K562 (cell line): ENCODE measurements around the gene STX18. TPM values are rescaled to one million over a fixed set of nuclear protein-coding genes. Genes with fewer than 3 reads are reported as not detected.
A peak's percentile ranks its signal among the peaks of the same experiment; 100 is the strongest.

ENCODE experiments used
- ASH1L ChIP-seq: fragments of 450-650 bp; IDR thresholded peaks from 2 replicates; pipeline ENCODE4 v1.6.1; 2018; ENCODE audit warnings: borderline replicate concordance, mild to moderate bottlenecking, low read depth; ENCODE audit not compliant: partially characterized antibody
- BACH1 ChIP-seq: fragments of 200-800 bp; sonication (Bioruptor generic); IDR thresholded peaks from 2 replicates; pipeline ENCODE4 v1.6.1; 2016; ENCODE audit warnings: missing genetic modification characterization, missing compliant biosample characterization
- BRF2 ChIP-seq: IDR thresholded peaks from 3 replicates; pipeline ENCODE4 v1.6.1; 2011; ENCODE audit warnings: borderline replicate concordance, mild to moderate bottlenecking; ENCODE audit not compliant: insufficient read length, insufficient read depth
- CAMTA2 ChIP-seq: fragments of 250-450 bp; sonication (Bioruptor Pico); conservative IDR thresholded peaks from 2 replicates; pipeline ENCODE4 v1.5.1; 2022
- DACH1 ChIP-seq: fragments of 450-650 bp; IDR thresholded peaks from 2 replicates; pipeline ENCODE4 v1.6.1; 2018; ENCODE audit not compliant: partially characterized antibody
- ELK1 ChIP-seq: sonication (generic); formaldehyde crosslinking; IDR thresholded peaks from 2 replicates; pipeline ENCODE4 v1.8.1; 2022; ENCODE audit warnings: missing genetic modification reagents
- ILK ChIP-seq: fragments of 450-650 bp; IDR thresholded peaks from 2 replicates; pipeline ENCODE4 v1.6.1; 2016; ENCODE audit warnings: missing genetic modification characterization, low read depth, mild to moderate bottlenecking, missing compliant biosample characterization, moderate library complexity, borderline replicate concordance
- MCM5 ChIP-seq: fragments of 450-650 bp; IDR thresholded peaks from 2 replicates; pipeline ENCODE4 v1.6.1; 2016; ENCODE audit warnings: low read depth
- MITF ChIP-seq: IDR thresholded peaks from 2 replicates; pipeline ENCODE4 v1.6.1; 2014; ENCODE audit warnings: antibody characterized with exemption
- NR2C2 ChIP-seq, 2 experiments: fragments of 200-800 bp in 1 of 2; sonication (Bioruptor generic) in 1 of 2; sonication (generic) in 1 of 2; formaldehyde crosslinking in 1 of 2; IDR thresholded peaks; 2 replicates each; pipeline versions ENCODE4 v1.6.1 to v1.8.0; 2016 to 2022; ENCODE audit warnings: mild to moderate bottlenecking in 1 of 2, missing compliant biosample characterization in 1 of 2, missing genetic modification characterization in 1 of 2, missing genetic modification reagents in 1 of 2
- PML ChIP-seq: IDR thresholded peaks from 2 replicates; pipeline ENCODE4 v1.6.1; 2012; ENCODE audit warnings: low read length, inconsistent platforms
- SMAD2 ChIP-seq: fragments of 150-350 bp; IDR thresholded peaks from 2 replicates; pipeline ENCODE4 v1.6.1; 2014; ENCODE audit warnings: low read depth, mild to moderate bottlenecking, low read length
- SMARCE1 ChIP-seq: fragments of 450-650 bp; IDR thresholded peaks from 2 replicates; pipeline ENCODE4 v1.7.1; 2016; ENCODE audit warnings: mild to moderate bottlenecking
- TAF15 ChIP-seq: fragments of 200-400 bp; formaldehyde crosslinking; IDR thresholded peaks from 2 replicates; pipeline ENCODE4 v1.6.1; 2017; ENCODE audit warnings: mild to moderate bottlenecking, low read depth, low read length, moderate library complexity
- TAL1 ChIP-seq: fragments of 450-650 bp; IDR thresholded peaks from 2 replicates; pipeline ENCODE4 v1.6.1; 2016; ENCODE audit warnings: mild to moderate bottlenecking
- VEZF1 ChIP-seq: fragments of 200-800 bp; sonication (Bioruptor generic); IDR thresholded peaks from 2 replicates; pipeline ENCODE4 v1.6.1; 2017; ENCODE audit warnings: missing genetic modification characterization, missing compliant biosample characterization
- YY1 ChIP-seq, 3 experiments: IDR thresholded peaks; 2 replicates each; pipeline ENCODE4 v1.6.1; 2011; ENCODE audit warnings: low read length in 2 of 3, mild to moderate bottlenecking in 2 of 3, moderate library complexity in 2 of 3, borderline replicate concordance in 1 of 3, control low read depth in 1 of 3, low read depth in 1 of 3; ENCODE audit not compliant: insufficient read depth in 3 of 3, insufficient replicate concordance in 2 of 3, control insufficient read depth in 1 of 3, insufficient read length in 1 of 3; ENCODE audit errors: extremely low read depth in 1 of 3
- ZBED1 ChIP-seq: IDR thresholded peaks from 2 replicates; pipeline ENCODE4 v1.6.1; 2014
- ZEB2 ChIP-seq: fragments of 450-650 bp; IDR thresholded peaks from 2 replicates; pipeline ENCODE4 v1.6.1; 2016
- ZNF146 ChIP-seq: IDR thresholded peaks from one replicate; pipeline ENCODE4 v1.6.1; 2018; ENCODE audit warnings: missing compliant biosample characterization; ENCODE audit not compliant: unreplicated experiment
- ZNF436 ChIP-seq: fragments of 250-450, 450-650 bp; sonication (Bioruptor Pico); formaldehyde crosslinking; IDR thresholded peaks from 2 replicates; pipeline ENCODE4 v1.7.0; 2020; ENCODE audit warnings: mild to moderate bottlenecking
- polyA plus RNA-seq, 8 experiments: library from polyadenylated mRNA; depleted of rRNA in 4 of 8; stranded (reverse) in 5 of 8; unstranded in 3 of 8; fragments of >200 nt; fragmentation: Nextera tagmentation in 2 of 8; fragmentation: Illumina TruSeq in 1 of 8; extraction: Ambion mirVana in 2 of 8; extraction: Trizol in 1 of 8; gene quantifications; 2 replicates each; pipeline versions ENCODE4 v1.2.1 to v1.2.3, GENCODE V29; 2011 to 2014; ENCODE audit warnings: inconsistent platforms in 1 of 8, missing spikeins in 1 of 8
- total RNA-seq, 7 experiments: library from RNA; depleted of rRNA in 6 of 7; stranded (reverse); fragments of >200 nt in 6 of 7; fragmentation: Illumina TruSeq in 2 of 7; extraction: Trizol in 2 of 7; gene quantifications; 2 replicates each; pipeline versions ENCODE4 v1.2.1 to v1.2.3, GENCODE V29; 2011 to 2021; ENCODE audit warnings: low replicate concordance in 1 of 7

Gene STX18
- total and polyA plus RNA-seq, 9 of the 15 experiments (the other 6 are each of a cell fraction or from before 2014, with no cell fraction given) = 6.2 to 41.7 (median 22.7) TPM

- TF ChIP-seq BRF2 (no peak), YY1 (IDR thresholded peaks at IDR 0.05; ENCODE audit: borderline replicate concordance in 1 of 3, control insufficient read depth in 1 of 3, extremely low read depth in 1 of 3, insufficient read depth in 3 of 3, insufficient read length in 1 of 3, insufficient replicate concordance in 2 of 3, low read depth in 1 of 3, low read length in 2 of 3) (no peak), MITF (no peak), VEZF1 (CRISPR knock-in tag) (peak; percentile 37; the same call in 1 of the 2 replicates), MCM5 (no peak), NR2C2 (CRISPR knock-in tag; IDR thresholded peaks at IDR 0.05) (no peak), NR2C2 (tag; IDR thresholded peaks at IDR 0.05) (no peak), ASH1L (no peak), PML (no peak), TAF15 (no peak), ILK (no peak), ZEB2 (peak; percentile 81), ZNF436 (CRISPR knock-in tag) (no peak), DACH1 (no peak), SMARCE1 (peak; percentile 53; the same call in 1 of the 2 replicates), BACH1 (tag) (peak; percentile 88), ZBED1 (no peak), SMAD2 (no peak), TAL1 (peak; percentile 66), ZNF146 (CRISPR knock-in tag) (no peak), ELK1 (CRISPR knock-in tag) (no peak), CAMTA2 (CRISPR knock-in tag) (no peak)
These were observed 98.0 kb downstream of the STX18 start (continued) for GRCh38 chr4:4443821-4444220.
